ENCODE results near the gene HOOK2.

HOOK2 gene

GRCh38 chr19:12783291-12783848, 8.0 kb upstream of the HOOK2 start:
- no peak for DNase-seq (ENCODE audit: low read depth)

- DNase-seq (ENCODE audit: low read depth) = no peak
These were observed 7.3 kb upstream of the HOOK2 start for GRCh38 chr19:12782424-12783290.

GRCh38 chr19:12782174-12782423, 6.7 kb upstream of the HOOK2 start:
- no peak for DNase-seq (ENCODE audit: low read depth)

GRCh38 chr19:12779162-12779993, 4.0 kb upstream of the HOOK2 start:
- no peak for DNase-seq (ENCODE audit: low read depth)

GRCh38 chr19:12778905-12779161, 3.5 kb upstream of the HOOK2 start:
- no peak for DNase-seq (ENCODE audit: low read depth)

GRCh38 chr19:12778017-12778904, 2.9 kb upstream of the HOOK2 start:
- peak; percentile 56 for DNase-seq (ENCODE audit: low read depth)

GRCh38 chr19:12777217-12778016, 2.1 kb upstream of the HOOK2 start:
- no peak for DNase-seq (ENCODE audit: low read depth)

- no peak for DNase-seq (ENCODE audit: low read depth)
These were observed 1.8 kb downstream of the HOOK2 start for GRCh38 chr19:12773571-12773970.

GRCh38 chr19:12772323-12772722, 3.0 kb downstream of the HOOK2 start:
- no peak for DNase-seq (ENCODE audit: low read depth)

- DNase-seq (ENCODE audit: low read depth) = no peak
These were observed 4.4 kb downstream of the HOOK2 start for GRCh38 chr19:12770922-12771321.

GRCh38 chr19:12769689-12770088, 5.7 kb downstream of the HOOK2 start:
- no peak for DNase-seq (ENCODE audit: low read depth)

- DNase-seq (ENCODE audit: low read depth) = no peak
These were observed 7.7 kb downstream of the HOOK2 start for GRCh38 chr19:12767666-12768065.

GRCh38 chr19:12767150-12767549, 8.2 kb downstream of the HOOK2 start:
- DNase-seq (ENCODE audit: low read depth) = no peak

GRCh38 chr19:12766051-12766521, 9.3 kb downstream of the HOOK2 start:
- no peak for DNase-seq (ENCODE audit: low read depth)

GRCh38 chr19:12764698-12765097, 10.7 kb downstream of the HOOK2 start:
- DNase-seq (ENCODE audit: low read depth) = no peak

GRCh38 chr19:12763100-12763499, 12.3 kb downstream of the HOOK2 start:
- no peak for DNase-seq (ENCODE audit: low read depth)

GRCh38 chr19:12759686-12760085, 15.7 kb downstream of the HOOK2 start:
- no peak for DNase-seq (ENCODE audit: low read depth)

GRCh38 chr19:12757544-12758274, 17.6 kb downstream of the HOOK2 start:
- DNase-seq (ENCODE audit: low read depth) = peak; percentile 53

GRCh38 chr19:12756150-12756883, 19.0 kb downstream of the HOOK2 start:
- DNase-seq (ENCODE audit: low read depth) = no peak

All from GM04504 (cell line).